AG04450 (cell line): ENCODE data around the gene LNPEP. TPM values are rescaled to one million over a fixed set of nuclear protein-coding genes. Genes with fewer than 3 reads are reported as not detected.

ENCODE experiments used
- CTCF ChIA-PET: fragments of 300-600, 350-600 bp; formaldehyde crosslinking; extraction: SDS; loops from one replicate; lab custom pipeline; 2022; ENCODE audit warnings: antibody characterized with exemption, inconsistent platforms; lab: Charles Lee
- POLR2A ChIA-PET: fragments of 350-600 bp; formaldehyde crosslinking; extraction: SDS; loops from one replicate; lab custom pipeline; 2021; ENCODE audit warnings: antibody characterized with exemption, inconsistent platforms; lab: Yijun Ruan, JAX
- DNase-seq: peaks from one replicate; pipeline ENCODE4 v3.0.0-alpha.2; 2011; ENCODE audit warnings: low read depth, low spot score
- H3K27ac ChIP-seq: one replicate; pipeline ENCODE4 v1.5.1; 2012; ENCODE audit warnings: low read depth, low read length, control low read depth
- H3K27me3 ChIP-seq: one replicate; pipeline ENCODE4 v1.6.0; 2012; ENCODE audit warnings: low read length; ENCODE audit not compliant: control insufficient read depth, insufficient read depth
- H3K4me3 ChIP-seq: 2 replicates; pipeline ENCODE4 v1.5.1; 2011; ENCODE audit warnings: mild to moderate bottlenecking, low read depth, low read length, control low read depth
- H3K9me3 ChIP-seq: 2 replicates; pipeline ENCODE4 v1.5.1; 2012; ENCODE audit warnings: low read length; ENCODE audit not compliant: control insufficient read depth, insufficient read depth
- polyA plus RNA-seq: library from polyadenylated mRNA; depleted of rRNA; stranded (reverse); fragments of >200 nt; gene quantifications from 2 replicates; pipeline ENCODE4 v1.2.3, GENCODE V29; 2011
- TF ChIP-seq, protein P1 (sequence below): IDR thresholded peaks from 2 replicates; pipeline ENCODE4 v1.5.1; 2011; ENCODE audit warnings: low read depth, low read length, control low read depth, inconsistent platforms

The LNPEP gene
- polyA plus RNA-seq, 1 experiment = 13.4 TPM

GRCh38 chr5:96990102-96990501 is 54.2 kb downstream of the LNPEP start:
- H3K4me3 ChIP-seq = no peak overlapping the region
- H3K27me3 ChIP-seq = no peaks in the 10 kb centered on the region
- TF ChIP-seq, protein P1, sequence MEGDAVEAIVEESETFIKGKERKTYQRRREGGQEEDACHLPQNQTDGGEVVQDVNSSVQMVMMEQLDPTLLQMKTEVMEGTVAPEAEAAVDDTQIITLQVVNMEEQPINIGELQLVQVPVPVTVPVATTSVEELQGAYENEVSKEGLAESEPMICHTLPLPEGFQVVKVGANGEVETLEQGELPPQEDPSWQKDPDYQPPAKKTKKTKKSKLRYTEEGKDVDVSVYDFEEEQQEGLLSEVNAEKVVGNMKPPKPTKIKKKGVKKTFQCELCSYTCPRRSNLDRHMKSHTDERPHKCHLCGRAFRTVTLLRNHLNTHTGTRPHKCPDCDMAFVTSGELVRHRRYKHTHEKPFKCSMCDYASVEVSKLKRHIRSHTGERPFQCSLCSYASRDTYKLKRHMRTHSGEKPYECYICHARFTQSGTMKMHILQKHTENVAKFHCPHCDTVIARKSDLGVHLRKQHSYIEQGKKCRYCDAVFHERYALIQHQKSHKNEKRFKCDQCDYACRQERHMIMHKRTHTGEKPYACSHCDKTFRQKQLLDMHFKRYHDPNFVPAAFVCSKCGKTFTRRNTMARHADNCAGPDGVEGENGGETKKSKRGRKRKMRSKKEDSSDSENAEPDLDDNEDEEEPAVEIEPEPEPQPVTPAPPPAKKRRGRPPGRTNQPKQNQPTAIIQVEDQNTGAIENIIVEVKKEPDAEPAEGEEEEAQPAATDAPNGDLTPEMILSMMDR = no peak
- H3K9me3 ChIP-seq = no peaks in the 10 kb centered on the region
- POLR2A ChIA-PET = no interaction called here
- no peak overlapping the region for H3K27ac ChIP-seq
- DNase-seq = no peak
- CTCF ChIA-PET = interaction anchor here (0.6 to 0.9 kb wide), 2 partner anchors 45 to 171 kb away, joined by 3 read pairs; no protein-coding TSS in a partner anchor

- Histone ChIP-seq H3K27ac (no peak overlapping the region), H3K27me3 (no peaks in the 10 kb centered on the region), H3K9me3 (no peaks in the 10 kb centered on the region), H3K4me3 (no peak overlapping the region)
- POLR2A ChIA-PET = no interaction called here
- no peak for DNase-seq
- CTCF ChIA-PET = no interaction called here
- TF ChIP-seq, protein P1 = no peak
Measured at GRCh38 chr5:96991708-96992107, 55.8 kb downstream of the LNPEP start.

GRCh38 chr5:96993760-96994159 is 57.9 kb downstream of the LNPEP start:
- TF ChIP-seq, protein P1 = no peak
- CTCF ChIA-PET = interaction anchor here (1.9 kb wide), 1 partner anchor 168 kb away, joined by 7 read pairs; no protein-coding TSS in a partner anchor
- no peaks in the 10 kb centered on the region for H3K9me3 ChIP-seq
- POLR2A ChIA-PET = no interaction called here
- H3K27ac ChIP-seq = no peak overlapping the region
- H3K27me3 ChIP-seq = no peaks in the 10 kb centered on the region
- no peak overlapping the region for H3K4me3 ChIP-seq
- no peak for DNase-seq

DNA sequence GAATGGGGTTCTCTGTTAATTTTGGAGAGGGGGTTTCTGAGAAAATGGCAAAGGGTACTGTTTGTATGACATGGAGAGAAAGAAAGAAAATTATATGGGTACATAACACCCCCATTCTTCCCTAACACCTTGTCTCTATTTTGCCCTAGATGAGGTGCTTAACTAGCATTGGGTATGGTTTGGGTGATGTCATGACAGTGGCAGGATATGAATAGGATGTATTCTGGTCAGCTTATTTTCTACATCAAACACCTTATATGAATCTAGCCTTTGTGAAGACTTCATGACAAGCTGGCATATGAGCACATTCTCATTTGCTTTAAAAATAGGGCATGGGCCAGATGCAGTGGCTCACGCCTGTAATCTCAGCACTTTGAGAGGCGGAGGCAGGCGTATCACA is 58.6 kb downstream of the LNPEP start:
- POLR2A ChIA-PET = interaction anchor here (1.1 kb wide), 1 partner anchor 186 kb away, joined by 6 read pairs; no protein-coding TSS in a partner anchor
- H3K27me3 ChIP-seq = no peaks in the 10 kb centered on the region
- H3K4me3 ChIP-seq = no peak overlapping the region
- DNase-seq = no peak
- H3K27ac ChIP-seq = no peak overlapping the region
- TF ChIP-seq, protein P1 = no peak
- no peaks in the 10 kb centered on the region for H3K9me3 ChIP-seq
- CTCF ChIA-PET = interaction anchor here (1.9 kb wide), 1 partner anchor 168 kb away, joined by 7 read pairs; no protein-coding TSS in a partner anchor

DNA sequence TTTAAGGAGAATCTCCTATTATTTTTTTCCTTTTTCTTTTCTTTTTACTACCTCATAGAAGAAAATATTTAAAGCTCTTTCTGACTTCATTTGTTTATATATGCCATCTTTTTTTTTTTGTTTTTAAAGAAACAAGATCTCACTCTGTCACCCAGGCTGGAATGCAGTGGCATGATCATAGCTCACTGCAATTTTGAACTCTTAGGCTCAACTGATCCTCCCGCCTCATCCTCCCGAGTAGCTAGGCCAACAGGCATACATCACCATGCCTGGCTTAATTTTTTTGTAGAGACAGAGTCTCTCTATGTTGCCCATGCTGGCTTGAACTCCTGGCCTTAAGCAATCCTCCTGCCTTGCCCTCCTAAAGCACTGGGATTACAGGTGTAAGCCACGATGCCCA is 59.5 kb downstream of the LNPEP start:
- DNase-seq = no peak
- ChIA-PET CTCF (interaction anchor here (0.8 kb wide), 1 partner anchor 146 kb away, joined by 3 read pairs; no protein-coding TSS in a partner anchor), POLR2A (interaction anchor here (1.1 kb wide), 1 partner anchor 187 kb away, joined by 6 read pairs; no protein-coding TSS in a partner anchor)
- TF ChIP-seq, protein P1 = no peak
- Histone ChIP-seq H3K27ac (no peak overlapping the region), H3K4me3 (no peak overlapping the region), H3K9me3 (no peaks in the 10 kb centered on the region), H3K27me3 (no peaks in the 10 kb centered on the region)
